ENCODE data around the gene C11orf91.
"Not testable (repeated sequence)": the region's sequence is repeated elsewhere in the genome, so short reads cannot be mapped to it uniquely, and the experiment has no call there.

Gene C11orf91

GRCh38 chr11:33695051-33695566 is 5.5 kb downstream of the C11orf91 start:
- no peak for DNase-seq

GRCh38 chr11:33694346-33695050 is 6.1 kb downstream of the C11orf91 start:
- DNase-seq, result no peak

- DNase-seq, result no peak
These were observed 8.1 kb downstream of the C11orf91 start for GRCh38 chr11:33692541-33692940.

- no peak for DNase-seq
These were observed 8.6 kb downstream of the C11orf91 start for GRCh38 chr11:33692013-33692504.

GRCh38 chr11:33691066-33691864 is 9.4 kb downstream of the C11orf91 start:
- DNase-seq, result no peak

- no peak for DNase-seq
These were observed 10.1 kb downstream of the C11orf91 start for GRCh38 chr11:33690290-33691065.

GRCh38 chr11:33689501-33689900 is 11.1 kb downstream of the C11orf91 start:
- no peak for DNase-seq

- no peak for DNase-seq
These were observed 11.5 kb downstream of the C11orf91 start for GRCh38 chr11:33689085-33689484.

- no peak for DNase-seq
These were observed 12.7 kb downstream of the C11orf91 start for GRCh38 chr11:33687733-33688479.

GRCh38 chr11:33685082-33685481 is 15.5 kb downstream of the C11orf91 start:
- no peak for DNase-seq

GRCh38 chr11:33684003-33684706 is 16.5 kb downstream of the C11orf91 start:
- DNase-seq, result no peak

GRCh38 chr11:33682446-33682845 is 18.2 kb downstream of the C11orf91 start:
- DNase-seq, result no peak

- DNase-seq, result no peak
These were observed 18.6 kb downstream of the C11orf91 start for GRCh38 chr11:33682019-33682418.

- not testable (repeated sequence) for DNase-seq
These were observed 22.0 kb downstream of the C11orf91 start for GRCh38 chr11:33678616-33679015.

GRCh38 chr11:33674035-33674814 is 26.4 kb downstream of the C11orf91 start:
- DNase-seq, result no peak

- DNase-seq, result no peak
These were observed 28.4 kb downstream of the C11orf91 start for GRCh38 chr11:33672273-33672672.

GRCh38 chr11:33670250-33671011 is 30.2 kb downstream of the C11orf91 start:
- DNase-seq, result no peak

GRCh38 chr11:33669598-33670249 is 30.9 kb downstream of the C11orf91 start:
- no peak for DNase-seq

GRCh38 chr11:33668951-33669596 is 31.6 kb downstream of the C11orf91 start:
- no peak for DNase-seq
